CD14-positive monocyte (primary cell): ENCODE measurements around the gene AP2M1. TPM values are rescaled to one million over a fixed set of nuclear protein-coding genes. Genes with fewer than 3 reads are reported as not detected.

Experiments
- DNase-seq, 3 donors: peaks; one replicate each; pipeline ENCODE4 v3.0.0-alpha.2; 2011 to 2022
- H2AFZ ChIP-seq: 2 replicates; pipeline ENCODE4 v1.6.0; 2012; ENCODE audit warnings: mild to moderate bottlenecking, low read depth, low read length, inconsistent platforms; ENCODE audit not compliant: insufficient read depth, poor library complexity, severe bottlenecking
- H3K27ac ChIP-seq, 2 donors: 1 replicate in 1 of 2; 2 replicates in 1 of 2; pipeline ENCODE4 v1.5.1; 2012 to 2013; ENCODE audit warnings: low read length in 2 of 2, control low read depth in 1 of 2, inconsistent platforms in 1 of 2, low read depth in 1 of 2, mild to moderate bottlenecking in 1 of 2
- H3K27me3 ChIP-seq, 2 donors: one replicate each; pipeline versions ENCODE4 v1.6.0 to v1.6.1; 2011 to 2013; ENCODE audit warnings: low read length in 2 of 2; ENCODE audit not compliant: control insufficient read depth in 2 of 2, insufficient read depth in 2 of 2
- H3K36me3 ChIP-seq, 2 donors: replicated peaks in 1 of 2; 1 replicate in 1 of 2; 2 replicates in 1 of 2; pipeline versions ENCODE4 v1.5.1 to v1.6.1; 2012 to 2013; ENCODE audit warnings: low read length in 2 of 2, control low read depth in 1 of 2, inconsistent platforms in 1 of 2, mild to moderate bottlenecking in 1 of 2; ENCODE audit not compliant: insufficient read depth in 2 of 2, control insufficient read depth in 1 of 2
- H3K4me1 ChIP-seq, 2 donors: 1 replicate in 1 of 2; 2 replicates in 1 of 2; pipeline versions ENCODE4 v1.5.1 to v1.6.1; 2012 to 2013; ENCODE audit warnings: low read length in 2 of 2, control low read depth in 1 of 2, inconsistent platforms in 1 of 2, mild to moderate bottlenecking in 1 of 2, moderate library complexity in 1 of 2; ENCODE audit not compliant: insufficient read depth in 2 of 2, control insufficient read depth in 1 of 2
- H3K4me2 ChIP-seq: replicated peaks from 2 replicates; pipeline ENCODE3; 2012; ENCODE audit warnings: low read length, moderate library complexity, mild to moderate bottlenecking; ENCODE audit not compliant: poor library complexity, severe bottlenecking; ENCODE audit errors: extremely low read depth
- H3K4me3 ChIP-seq, 3 experiments: fragments of 200-600 bp in 1 of 3; sonication (generic) in 1 of 3; replicated peaks in 1 of 3; 1 replicate in 2 of 3; 2 replicates in 1 of 3; pipeline ENCODE4 v1.5.1; 2011 to 2013; ENCODE audit warnings: low read length in 3 of 3, mild to moderate bottlenecking in 3 of 3, control low read depth in 2 of 3, low read depth in 2 of 3, inconsistent platforms in 1 of 3, moderate library complexity in 1 of 3
- H3K79me2 ChIP-seq: 2 replicates; pipeline ENCODE4 v1.6.0; 2012; ENCODE audit warnings: mild to moderate bottlenecking, control low read depth, inconsistent platforms, low read length, moderate library complexity; ENCODE audit not compliant: insufficient read depth
- H3K9ac ChIP-seq: 2 replicates; pipeline ENCODE4 v1.6.0; 2017; ENCODE audit warnings: low read length, mild to moderate bottlenecking; ENCODE audit not compliant: insufficient read depth, poor library complexity, severe bottlenecking
- H3K9me3 ChIP-seq, 2 donors: replicated peaks in 1 of 2; 1 replicate in 1 of 2; 2 replicates in 1 of 2; pipeline versions ENCODE4 v1.5.1 to v1.6.1; 2012 to 2013; ENCODE audit warnings: low read length in 2 of 2, control low read depth in 1 of 2; ENCODE audit not compliant: control insufficient read depth in 1 of 2, insufficient read depth in 1 of 2
- H4K20me1 ChIP-seq: 2 replicates; pipeline ENCODE4 v1.6.0; 2012; ENCODE audit warnings: mild to moderate bottlenecking, low read length, control low read depth, moderate library complexity; ENCODE audit not compliant: insufficient read depth
- H3K27ac Mint-ChIP-seq, 7 donors: one replicate each; pipeline ENCODE4 v1.8.0; 2020; ENCODE audit warnings: mild to moderate bottlenecking in 7 of 7, mixed read lengths in 7 of 7, moderate library complexity in 6 of 7, inconsistent platforms in 2 of 7
- H3K27me3 Mint-ChIP-seq, 3 donors: one replicate each; pipeline ENCODE4 v1.8.0; 2021 to 2022; ENCODE audit warnings: low read depth in 3 of 3, mild to moderate bottlenecking in 3 of 3, mixed read lengths in 3 of 3, moderate library complexity in 3 of 3, inconsistent platforms in 1 of 3
- H3K36me3 Mint-ChIP-seq, 2 donors: one replicate each; pipeline ENCODE4 v1.8.0; 2020; ENCODE audit warnings: mixed read lengths in 2 of 2, inconsistent platforms in 1 of 2, mild to moderate bottlenecking in 1 of 2
- H3K4me1 Mint-ChIP-seq: one replicate; pipeline ENCODE4 v1.8.0; 2020; ENCODE audit warnings: mild to moderate bottlenecking, mixed read lengths
- H3K4me3 Mint-ChIP-seq, 2 donors: one replicate each; pipeline ENCODE4 v1.8.0; 2020; ENCODE audit warnings: mild to moderate bottlenecking in 2 of 2, mixed read lengths in 2 of 2, moderate library complexity in 1 of 2
- H3K9me3 Mint-ChIP-seq, 7 donors: one replicate each; pipeline ENCODE4 v1.8.0; 2020 to 2022; ENCODE audit warnings: mixed read lengths in 7 of 7, mild to moderate bottlenecking in 6 of 7, moderate library complexity in 6 of 7, inconsistent platforms in 2 of 7
- WGBS: methylation state at CpG from one replicate; pipeline ENCODE4 v1.1.5; 2013; ENCODE audit warnings: missing lambda C conversion rate; ENCODE audit not compliant: insufficient coverage; 5-methylcytosine and 5-hydroxymethylcytosine counted together
- intact Hi-C, 2 donors: fragments of 100-400 bp; cut with micrococcal nuclease; formaldehyde crosslinking; loops; one replicate each; pipeline versions ENCODE4 v1.15.0 to v1.15.1; 2023
- polyA plus RNA-seq, 3 donors: library from polyadenylated mRNA; depleted of rRNA in 1 of 3; unstranded in 2 of 3; stranded (reverse) in 1 of 3; fragments of 300-500 nt in 2 of 3; fragments of >200 nt in 1 of 3; fragmentation: Illumina TruSeq in 2 of 3; gene quantifications; 1 replicate in 2 of 3; 2 replicates in 1 of 3; pipeline ENCODE4 v1.2.3, GENCODE V29; 2012 to 2021
- TF ChIP-seq, protein P1 (sequence below): fragments of 200-600 bp; IDR thresholded peaks from one replicate; pipeline ENCODE4 v1.8.0; 2022; ENCODE audit warnings: antibody characterized with exemption, mild to moderate bottlenecking

AP2M1 gene
- polyA plus RNA-seq, 3 donors = 283 to 327 (median 295) TPM

DNA sequence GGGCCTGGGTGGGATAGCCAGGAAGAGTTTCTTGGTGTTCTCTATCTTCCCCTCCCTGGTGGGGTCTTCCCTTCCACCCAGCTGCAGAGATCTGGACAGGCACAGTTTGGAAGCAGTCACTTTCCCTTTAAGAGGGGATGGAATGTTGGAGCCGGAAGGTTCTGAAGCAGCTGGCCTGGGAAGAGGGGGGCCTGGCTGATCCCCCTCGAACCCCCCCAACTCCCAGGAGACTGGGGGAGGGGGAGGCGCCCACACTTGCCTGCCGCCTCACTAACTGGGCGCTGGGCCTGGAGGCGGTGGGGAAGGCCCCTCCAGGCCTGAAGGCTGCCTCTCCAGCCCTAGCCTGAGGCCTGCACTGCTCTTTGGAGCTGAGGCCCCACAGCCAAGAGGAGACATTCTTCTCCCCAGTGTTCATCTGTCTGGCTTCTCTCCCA lies 18.1 kb upstream of the AP2M1 start:
- Histone ChIP-seq H3K9ac (peak overlapping the region; percentile 77), H3K27ac (peak overlapping the region in 1 of 2 donors; percentile 77), H3K4me2 (peak overlapping the region; percentile 99), H2AFZ (peak overlapping the region; percentile 88), H3K4me3 (peak overlapping the region; percentile 77 to 97 (median 94)), H3K9me3 (no peaks in the 10 kb centered on the region), H3K79me2 (peaks cover 55% of the 10 kb centered on the region), H3K27me3 (no peaks in the 10 kb centered on the region), H3K36me3 (no peaks in the 10 kb centered on the region), H3K4me1 (peaks cover 37 to 44% of the 10 kb centered on the region in 2 donors), H4K20me1 (peaks cover 56% of the 10 kb centered on the region)
- TF ChIP-seq, protein P1, sequence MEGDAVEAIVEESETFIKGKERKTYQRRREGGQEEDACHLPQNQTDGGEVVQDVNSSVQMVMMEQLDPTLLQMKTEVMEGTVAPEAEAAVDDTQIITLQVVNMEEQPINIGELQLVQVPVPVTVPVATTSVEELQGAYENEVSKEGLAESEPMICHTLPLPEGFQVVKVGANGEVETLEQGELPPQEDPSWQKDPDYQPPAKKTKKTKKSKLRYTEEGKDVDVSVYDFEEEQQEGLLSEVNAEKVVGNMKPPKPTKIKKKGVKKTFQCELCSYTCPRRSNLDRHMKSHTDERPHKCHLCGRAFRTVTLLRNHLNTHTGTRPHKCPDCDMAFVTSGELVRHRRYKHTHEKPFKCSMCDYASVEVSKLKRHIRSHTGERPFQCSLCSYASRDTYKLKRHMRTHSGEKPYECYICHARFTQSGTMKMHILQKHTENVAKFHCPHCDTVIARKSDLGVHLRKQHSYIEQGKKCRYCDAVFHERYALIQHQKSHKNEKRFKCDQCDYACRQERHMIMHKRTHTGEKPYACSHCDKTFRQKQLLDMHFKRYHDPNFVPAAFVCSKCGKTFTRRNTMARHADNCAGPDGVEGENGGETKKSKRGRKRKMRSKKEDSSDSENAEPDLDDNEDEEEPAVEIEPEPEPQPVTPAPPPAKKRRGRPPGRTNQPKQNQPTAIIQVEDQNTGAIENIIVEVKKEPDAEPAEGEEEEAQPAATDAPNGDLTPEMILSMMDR = no peak
- intact Hi-C loops = loop anchor here in 1 of 2 donors (2.0 kb wide), 1 partner anchor 22 kb away; the partner anchor contains the start of gene EIF2B5
- Mint-ChIP-seq H3K4me1 (peaks cover 47% of the 10 kb centered on the region), H3K27me3 (peaks cover 0 to 4% (median 2%) of the 10 kb centered on the region in 3 donors), H3K9me3 (no peaks in the 10 kb centered on the region), H3K27ac (peak overlapping the region in 5 of 7 donors; percentile 69 to 89 (median 85)), H3K4me3 (peak overlapping the region; percentile 96), H3K36me3 (peaks cover 9 to 15% of the 10 kb centered on the region in 2 donors)
- WGBS = 20% methylated on average over 1 of the region's 6 CpGs
- no peak for DNase-seq

DNA sequence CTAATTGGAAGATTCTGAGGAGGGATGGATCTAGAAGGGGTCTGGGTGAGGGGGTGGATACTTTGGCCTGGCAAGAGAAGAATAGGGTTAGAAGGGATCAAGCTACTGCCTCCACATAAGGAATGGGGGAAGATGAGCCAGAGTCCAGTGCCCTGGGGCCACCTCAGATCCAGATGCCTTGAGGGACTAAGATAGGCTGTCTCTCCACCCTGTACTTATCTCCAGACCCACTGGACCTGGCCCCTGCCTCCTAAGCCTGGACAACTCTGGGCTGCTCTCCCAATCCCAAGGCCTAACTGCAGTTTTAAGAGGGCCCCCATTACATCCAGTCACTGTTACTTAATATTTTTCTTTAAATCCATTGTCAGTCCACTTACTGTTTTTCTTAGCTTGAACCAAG lies 17.4 kb upstream of the AP2M1 start:
- no peak overlapping the region for H2AFZ ChIP-seq
- peak overlapping the region in 3 of 7 donors; percentile 15 to 82 (median 69) for H3K27ac Mint-ChIP-seq
- TF ChIP-seq, protein P1 = no peak
- H3K4me3 Mint-ChIP-seq = peak overlapping the region; percentile 96
- H3K4me1 Mint-ChIP-seq = peaks cover 47% of the 10 kb centered on the region
- peaks cover 0 to 2% of the 10 kb centered on the region in 2 donors for H3K36me3 ChIP-seq
- H3K4me1 ChIP-seq = peaks cover 37 to 44% of the 10 kb centered on the region in 2 donors
- no peaks in the 10 kb centered on the region for H3K9me3 Mint-ChIP-seq
- peak overlapping the region; percentile 99 for H3K4me2 ChIP-seq
- H3K27me3 ChIP-seq = no peaks in the 10 kb centered on the region
- peaks cover 0 to 1% (median 0%) of the 10 kb centered on the region in 3 donors for H3K27me3 Mint-ChIP-seq
- peak overlapping the region in 2 of 3 experiments; percentile 77 to 97 for H3K4me3 ChIP-seq
- no peak overlapping the region for H3K27ac ChIP-seq
- no peaks in the 10 kb centered on the region for H3K9me3 ChIP-seq
- intact Hi-C loops = loop anchor here in 1 of 2 donors (2.0 kb wide), 1 partner anchor 22 kb away; the partner anchor contains the start of gene EIF2B5
- H3K36me3 Mint-ChIP-seq = peaks cover 11 to 19% of the 10 kb centered on the region in 2 donors
- DNase-seq = no peak
- H3K79me2 ChIP-seq = peaks cover 58% of the 10 kb centered on the region
- H3K9ac ChIP-seq = peak overlapping the region; percentile 77
- H4K20me1 ChIP-seq = peaks cover 62% of the 10 kb centered on the region
